ENCODE measurements around the gene ARSI. TPM values are rescaled to one million over a fixed set of nuclear protein-coding genes. Genes with fewer than 3 reads are reported as not detected.

The ARSI gene
- total RNA-seq, 6 donors from 2014 or later, result 0.78 to 6.3 (median 2.8) TPM

DNA sequence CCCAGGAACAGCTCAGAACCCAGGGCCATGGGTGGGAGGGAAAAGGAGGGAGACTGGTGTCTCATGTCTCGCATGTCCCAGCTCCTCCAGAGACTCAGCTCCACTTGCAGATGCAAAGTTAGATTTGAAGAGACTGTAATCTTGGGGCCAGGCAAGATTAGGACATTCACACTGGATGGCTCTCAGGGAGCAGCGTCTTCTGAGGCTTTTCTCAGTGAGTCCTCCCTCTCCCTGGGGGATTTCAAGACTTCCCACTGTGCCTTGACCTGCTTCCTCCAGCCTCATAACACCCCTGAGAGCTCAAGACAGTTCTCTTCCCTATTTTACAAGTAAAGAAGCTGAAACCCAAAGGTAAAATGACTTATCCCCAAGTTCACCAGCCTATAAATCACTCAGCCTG, 44.3 kb upstream of the ARSI start:
- ATAC-seq (ENCODE audit: low FRiP score in 2 of 2), result no peak

DNA sequence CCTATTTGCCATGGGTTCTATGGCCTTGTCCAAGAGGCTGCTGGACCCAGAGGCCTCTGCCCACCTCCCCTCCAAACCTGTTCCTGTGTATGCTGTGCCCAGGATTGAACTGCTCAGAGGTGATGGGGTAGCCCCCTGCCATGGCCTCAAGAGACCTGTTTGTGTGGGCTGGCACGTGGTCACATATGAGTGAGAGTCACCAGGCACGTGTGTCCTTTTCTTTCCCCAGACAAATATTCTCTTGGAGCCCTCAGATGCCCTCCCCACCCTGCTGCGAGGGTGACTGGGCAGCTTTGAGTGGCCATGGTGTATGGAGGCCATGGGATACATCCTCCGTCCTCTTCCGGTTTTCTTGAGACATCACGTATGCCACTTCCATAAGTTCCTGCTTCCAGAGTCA, 43.9 kb upstream of the ARSI start:
- ATAC-seq (ENCODE audit: low FRiP score in 2 of 2) (no peak), DNase-seq (no peak)
- Histone ChIP-seq H3K9me3 (no peaks in the 10 kb centered on the region), H3K27me3 (no peaks in the 10 kb centered on the region), H3K4me3 (no peak overlapping the region), H3K4me1 (peaks cover 3 to 9% (median 6%) of the 10 kb centered on the region in 4 donors), H3K27ac (no peak overlapping the region), H3K36me3 (no peaks in the 10 kb centered on the region)
- TF ChIP-seq, protein P1, sequence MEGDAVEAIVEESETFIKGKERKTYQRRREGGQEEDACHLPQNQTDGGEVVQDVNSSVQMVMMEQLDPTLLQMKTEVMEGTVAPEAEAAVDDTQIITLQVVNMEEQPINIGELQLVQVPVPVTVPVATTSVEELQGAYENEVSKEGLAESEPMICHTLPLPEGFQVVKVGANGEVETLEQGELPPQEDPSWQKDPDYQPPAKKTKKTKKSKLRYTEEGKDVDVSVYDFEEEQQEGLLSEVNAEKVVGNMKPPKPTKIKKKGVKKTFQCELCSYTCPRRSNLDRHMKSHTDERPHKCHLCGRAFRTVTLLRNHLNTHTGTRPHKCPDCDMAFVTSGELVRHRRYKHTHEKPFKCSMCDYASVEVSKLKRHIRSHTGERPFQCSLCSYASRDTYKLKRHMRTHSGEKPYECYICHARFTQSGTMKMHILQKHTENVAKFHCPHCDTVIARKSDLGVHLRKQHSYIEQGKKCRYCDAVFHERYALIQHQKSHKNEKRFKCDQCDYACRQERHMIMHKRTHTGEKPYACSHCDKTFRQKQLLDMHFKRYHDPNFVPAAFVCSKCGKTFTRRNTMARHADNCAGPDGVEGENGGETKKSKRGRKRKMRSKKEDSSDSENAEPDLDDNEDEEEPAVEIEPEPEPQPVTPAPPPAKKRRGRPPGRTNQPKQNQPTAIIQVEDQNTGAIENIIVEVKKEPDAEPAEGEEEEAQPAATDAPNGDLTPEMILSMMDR (IDR thresholded peaks at IDR 0.05), result no peak
- 86 to 87% methylated on average over 6 of the region's 6 CpGs for WGBS, 2 donors

More for the DNA sequence above, 44.3 kb upstream of the ARSI start:
- H3K4me3 ChIP-seq, result no peak overlapping the region
- 71 to 78% methylated on average over 2 of the region's 2 CpGs for WGBS, 2 donors
- TF ChIP-seq EP300 (IDR thresholded peaks at IDR 0.05) (no peak), POLR2A (IDR thresholded peaks at IDR 0.05) (no peak), POLR2AphosphoS5 (IDR thresholded peaks at IDR 0.05) (no peak)
- TF ChIP-seq, protein P1 (IDR thresholded peaks at IDR 0.05), result no peak
- no peaks in the 10 kb centered on the region for H3K27me3 ChIP-seq
- H3K27ac ChIP-seq, result no peak overlapping the region
- no peaks in the 10 kb centered on the region for H3K36me3 ChIP-seq
- peaks cover 3 to 9% (median 6%) of the 10 kb centered on the region in 4 donors for H3K4me1 ChIP-seq
- no peaks in the 10 kb centered on the region for H3K9me3 ChIP-seq
- DNase-seq, result no peak

DNA sequence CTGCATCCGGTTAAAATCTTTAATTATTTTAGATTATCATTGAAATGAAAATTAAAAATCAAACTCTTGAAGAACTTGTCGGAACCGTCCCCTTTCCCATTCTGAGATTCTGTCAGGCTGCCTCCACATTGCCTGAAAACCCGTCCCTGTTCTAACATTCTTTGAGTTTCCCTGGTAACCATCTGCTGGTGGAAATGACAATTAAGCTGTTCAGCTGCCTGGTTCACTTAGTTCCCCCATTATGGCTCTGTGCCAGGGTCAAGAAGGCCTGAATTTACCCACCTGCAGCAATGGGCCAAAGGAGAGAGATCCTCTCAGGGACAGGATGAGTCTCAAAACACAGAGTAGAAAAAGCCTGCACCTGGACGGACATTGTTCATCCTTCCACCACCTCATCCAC, 43.0 kb upstream of the ARSI start:
- 69 to 77% methylated on average over 5 of the region's 5 CpGs for WGBS, 2 donors
- no peak overlapping the region for H3K4me3 ChIP-seq
- H3K27me3 ChIP-seq, result no peaks in the 10 kb centered on the region
- no peaks in the 10 kb centered on the region for H3K36me3 ChIP-seq
- no peak for DNase-seq
- ATAC-seq (ENCODE audit: low FRiP score in 2 of 2), result no peak
- peaks cover 2 to 6% (median 3%) of the 10 kb centered on the region in 4 donors for H3K4me1 ChIP-seq
- H3K9me3 ChIP-seq, result no peaks in the 10 kb centered on the region
- no peak for TF ChIP-seq POLR2A (IDR thresholded peaks at IDR 0.05)
- TF ChIP-seq, protein P1 (IDR thresholded peaks at IDR 0.05), result no peak
- TF ChIP-seq POLR2AphosphoS5 (IDR thresholded peaks at IDR 0.05), result no peak
- TF ChIP-seq EP300 (IDR thresholded peaks at IDR 0.05), result no peak
- H3K27ac ChIP-seq, result no peak overlapping the region

DNA sequence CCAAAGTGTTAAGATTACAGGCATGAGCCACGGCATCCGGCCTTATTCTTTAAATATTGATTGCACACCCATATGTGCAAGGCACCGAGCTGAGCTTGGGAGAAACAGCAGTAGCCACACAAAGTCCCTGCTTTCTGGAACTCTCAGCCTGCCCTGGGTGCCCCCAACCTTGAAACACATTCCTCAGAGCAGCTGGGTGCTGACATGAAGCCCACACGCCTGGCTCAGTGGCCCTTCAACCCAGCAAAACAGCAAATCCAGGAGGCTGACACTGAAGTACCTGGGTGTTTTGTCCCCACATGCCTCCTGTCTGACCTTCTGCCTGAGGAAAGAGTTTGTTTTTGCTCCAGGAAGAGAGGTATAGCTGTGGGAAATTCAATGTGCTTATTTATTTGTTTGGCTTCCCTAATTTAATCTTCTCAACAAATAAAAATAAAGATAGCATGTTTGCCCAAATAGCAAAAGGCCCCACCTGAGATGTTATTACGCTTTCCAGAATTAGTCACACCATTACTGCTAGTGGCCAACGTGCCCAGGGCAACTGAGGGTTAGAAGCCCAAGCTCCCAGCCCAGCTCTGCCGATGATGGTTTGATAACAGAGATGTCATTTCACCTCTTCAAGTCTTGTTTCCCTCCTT, 41.4 kb upstream of the ARSI start:
- TF ChIP-seq POLR2AphosphoS5 (IDR thresholded peaks at IDR 0.05) (no peak), POLR2A (IDR thresholded peaks at IDR 0.05) (no peak), EP300 (IDR thresholded peaks at IDR 0.05) (no peak)
- TF ChIP-seq, protein P1 (IDR thresholded peaks at IDR 0.05), result no peak

DNA sequence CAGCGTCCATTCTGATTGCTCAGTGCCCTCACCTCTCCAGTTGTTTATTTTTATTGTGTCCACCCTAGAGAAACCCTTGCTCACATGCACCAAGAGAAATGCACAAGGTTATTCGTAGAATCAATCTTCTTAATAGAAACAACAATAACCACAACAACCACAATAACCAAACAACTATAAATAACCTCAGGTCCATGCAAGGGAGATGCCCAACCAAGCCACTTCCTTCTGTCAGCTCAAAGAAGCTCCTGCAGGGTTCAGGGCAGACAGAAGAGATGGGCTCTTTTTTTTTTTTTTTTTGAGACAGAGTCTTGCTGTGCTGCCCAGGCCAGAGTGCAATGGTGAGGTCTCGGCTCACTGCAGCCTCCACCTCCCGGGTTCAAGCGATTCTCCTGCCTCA, 39.9 kb upstream of the ARSI start:
- ATAC-seq (ENCODE audit: low FRiP score in 2 of 2) (no peak), DNase-seq (no peak)
- H3K36me3 ChIP-seq, result no peaks in the 10 kb centered on the region
- H3K9me3 ChIP-seq, result no peaks in the 10 kb centered on the region
- no peaks in the 10 kb centered on the region for H3K4me1 ChIP-seq
- no peaks in the 10 kb centered on the region for H3K27me3 ChIP-seq
- H3K4me3 ChIP-seq, result no peak overlapping the region
- 81 to 90% methylated on average over 4 to 5 of the region's 5 CpGs for WGBS, 2 donors
- no peak for TF ChIP-seq POLR2AphosphoS5 (IDR thresholded peaks at IDR 0.05)
- TF ChIP-seq EP300 (IDR thresholded peaks at IDR 0.05), result no peak
- TF ChIP-seq, protein P1 (IDR thresholded peaks at IDR 0.05), result no peak
- no peak for TF ChIP-seq POLR2A (IDR thresholded peaks at IDR 0.05)
- H3K27ac ChIP-seq, result no peak overlapping the region

More for the DNA sequence above, 41.4 kb upstream of the ARSI start:
- 69 to 82% methylated on average over 7 of the region's 7 CpGs for WGBS, 2 donors
- ATAC-seq (ENCODE audit: low FRiP score in 2 of 2) (no peak), DNase-seq (no peak)
- Histone ChIP-seq H3K4me1 (no peaks in the 10 kb centered on the region), H3K9me3 (no peaks in the 10 kb centered on the region), H3K36me3 (no peaks in the 10 kb centered on the region), H3K27me3 (no peaks in the 10 kb centered on the region), H3K4me3 (no peak overlapping the region), H3K27ac (no peak overlapping the region)

Data from upper lobe of left lung (tissue), 6 donors.